Measurements from ENCODE around the gene ELK4. TPM values are rescaled to one million over a fixed set of nuclear protein-coding genes. Genes with fewer than 3 reads are reported as not detected.

Gene ELK4
- 23.3 and 26.3 TPM in 2 replicates for total RNA-seq (2021; fragmentation: NEBNext Ultra II Directional; extraction: Animal tissue kit (Norgen Biotek cat#: 25700))
- polyA plus RNA-seq (2011; rRNA removed): 2.5 and 2.9 TPM in 2 replicates
- polyA plus RNA-seq (2011; cell fraction: cytosol; rRNA removed): 4.0 TPM
- polyA plus RNA-seq (2011; cell fraction: nucleus; rRNA removed): 4.1 TPM
- 4.2 to 7.4 TPM (median 5.9 TPM) in 4 replicates for polyA plus RNA-seq (2012, experiment 1 of 2)
- polyA plus RNA-seq (2012, experiment 2 of 2): 1.6 TPM
- polyA plus RNA-seq (2013, experiment 1 of 2): 9.6 TPM
- polyA plus RNA-seq (2013, experiment 2 of 2): 8.7 TPM
- 11.5 and 11.6 TPM in 2 replicates for polyA minus RNA-seq (2011; rRNA and poly(A)+ RNA removed)
- 6.1 TPM for polyA minus RNA-seq (2011; cell fraction: cytosol; rRNA and poly(A)+ RNA removed)
- 13.7 TPM for polyA minus RNA-seq (2011; cell fraction: nucleus; rRNA and poly(A)+ RNA removed)
- long read RNA-seq, experiment 1, full-length matches to known transcripts: 3 of 11 reads
- long read RNA-seq, experiment 1, partial matches to known transcripts: 1 of 11 reads
- long read RNA-seq, experiment 1, other reads (novel, unspliced or antisense): 7 of 11 reads
- long read RNA-seq, experiment 2, partial matches to known transcripts: 0 of 1 reads
- long read RNA-seq, experiment 2, other reads (novel, unspliced or antisense): 1 of 1 reads

- Histone ChIP-seq H3K14ac (ENCODE audit: insufficient read length) (no peak within 1 kb of the TSS), H2BK15ac (ENCODE audit: low read length) (no peak within 1 kb of the TSS), H3K23ac (ENCODE audit: insufficient read length) (no peak within 1 kb of the TSS), H3K9ac (replicated peaks in 1 of 4; ENCODE audit: extremely low read depth in 1 of 4, low read depth in 3 of 4, low read length in 3 of 4) (peak within 1 kb of the TSS; percentile 87 to 95 (median 92)), H3K4me3 (ENCODE audit: extremely low read depth in 1 of 4, insufficient read depth in 2 of 4, low read depth in 3 of 4, low read length in 4 of 4) (peak within 1 kb of the TSS; percentile 72 to 90 (median 78)), H2BK120ac (replicated peaks; ENCODE audit: low read depth, low read length) (peak within 1 kb of the TSS; percentile 31), H4K91ac (replicated peaks; ENCODE audit: insufficient read length, low read length) (peak within 1 kb of the TSS; percentile 71), H3K4ac (replicated peaks; ENCODE audit: insufficient read length, low read depth, low read length) (peak within 1 kb of the TSS; percentile 80), H2AK5ac (ENCODE audit: low read depth, low read length) (no peak within 1 kb of the TSS), H3K23me2 (ENCODE audit: low read depth, low read length) (peaks cover 3% of the 10 kb centered on the region; the same call in 1 of the 2 replicates), H3K27me3 (replicated peaks in 1 of 4; ENCODE audit: control insufficient read depth in 3 of 4, extremely low read depth in 1 of 4, insufficient read depth in 3 of 4, low read length in 3 of 4) (no peaks in the 10 kb centered on the region), H3K4me2 (ENCODE audit: insufficient read depth in 1 of 2, low read depth in 2 of 2, low read length in 2 of 2) (peak within 1 kb of the TSS; percentile 59 to 86), H3K56ac (replicated peaks; ENCODE audit: insufficient read length, low read depth, low read length) (peak within 1 kb of the TSS; percentile 83), H2BK5ac (ENCODE audit: low read depth, low read length) (peak within 1 kb of the TSS; percentile 88), H3K79me2 (ENCODE audit: control insufficient read depth in 1 of 2, insufficient read depth in 2 of 2, low read length in 2 of 2) (peaks cover 12 to 36% of the 10 kb centered on the region in 2 experiments), H3K27ac (ENCODE audit: low read depth, low read length) (peak within 1 kb of the TSS; percentile 93), H4K5ac (ENCODE audit: insufficient read length, low read depth, low read length) (peak within 1 kb of the TSS; percentile 95), H3K4me1 (replicated peaks in 1 of 4; ENCODE audit: control insufficient read depth in 3 of 4, insufficient read depth in 4 of 4, low read length in 3 of 4) (no peaks in the 10 kb centered on the region; a peak in 2 of 7 replicates), H3K9me3 (ENCODE audit: insufficient read depth in 2 of 2, low read depth in 1 of 2, low read length in 1 of 2) (no peaks in the 10 kb centered on the region), H4K20me1 (replicated peaks in 1 of 2; ENCODE audit: control insufficient read depth in 1 of 2, insufficient read depth in 2 of 2, low read length in 2 of 2) (no peaks in the 10 kb centered on the region), H4K8ac (ENCODE audit: extremely low read depth, insufficient read depth, low read length) (peak within 1 kb of the TSS; percentile 98; the same call in 1 of the 2 replicates), H3K18ac (ENCODE audit: extremely low read depth, low read length) (peak within 1 kb of the TSS; percentile 89), H2BK20ac (ENCODE audit: low read length) (no peak within 1 kb of the TSS), H2BK12ac (ENCODE audit: low read depth, low read length) (peak within 1 kb of the TSS; percentile 84; the same call in 1 of the 2 replicates), H3K79me1 (ENCODE audit: low read depth, low read length) (no peaks in the 10 kb centered on the region; the same call in 1 of the 2 replicates), H3K36me3 (ENCODE audit: control insufficient read depth in 2 of 4, insufficient read depth in 4 of 4, low read length in 3 of 4) (no peaks in the 10 kb centered on the region), H2AFZ (ENCODE audit: low read length) (peak within 1 kb of the TSS; percentile 84)
- 1% methylated on average over 51 of the region's 83 CpGs; no CpG with 5 or more reads in 1 of the 2 experiments for WGBS, 2 experiments (ENCODE audit: extremely low coverage in 1 of 2, insufficient coverage in 1 of 2, insufficient read length in 1 of 2, insufficient replicate concordance in 2 of 2, low coverage in 1 of 2, low lambda C conversion rate in 2 of 2, missing lambda C conversion rate in 1 of 2)
- FAIRE-seq: no peak
- ChIA-PET CTCF (ENCODE audit: partially characterized antibody) (interaction anchor here (0.8 to 19.2 kb wide), 21 partner anchors 9 to 278 kb away, joined by 3 to 282 read pairs (median 4); no protein-coding TSS in a partner anchor), POLR2A (ENCODE audit: partially characterized antibody) (interaction anchor here (0.6 to 3.5 kb wide), 43 partner anchors 9 to 337 kb away, joined by 3 to 28 read pairs (median 4); partner anchors contain the start of gene SLC45A3)
- peak; percentile 91 to 99 for DNase-seq (ENCODE audit: low read depth in 1 of 2, low spot score in 2 of 2)
- TF ChIP-seq ASH2L (IDR thresholded peaks at IDR 0.05; ENCODE audit: low read length) (peak; percentile 75), NRF1 (IDR thresholded peaks at IDR 0.05; ENCODE audit: low read depth, low read length) (no peak), TCF12 (IDR thresholded peaks at IDR 0.05; ENCODE audit: low read depth, low read length) (no peak), SIRT6 (IDR thresholded peaks at IDR 0.05; ENCODE audit: low read length) (no peak), CHD2 (IDR thresholded peaks at IDR 0.05; ENCODE audit: low read length) (no peak; the same call in 1 of the 2 replicates), KDM1A (IDR thresholded peaks at IDR 0.05; ENCODE audit: borderline replicate concordance, low read length) (no peak), EGR1 (IDR thresholded peaks at IDR 0.05; ENCODE audit: borderline replicate concordance, low read depth, low read length) (peak; percentile 65), POU5F1 (IDR thresholded peaks at IDR 0.05; ENCODE audit: low read depth, low read length) (no peak), SP1 (IDR thresholded peaks at IDR 0.05; ENCODE audit: low read depth, low read length) (peak; percentile 66; the same call in 1 of the 2 replicates)
Observed at GRCh38 chr1:205631768-205632668, at the start of gene ELK4. TSS of gene ELK4 (minus strand) at chr1:205632011. CDS start at chr1:205623882, 8,129 bp downstream.
